ENCODE data around the gene TBC1D4. TPM values are rescaled to one million over a fixed set of nuclear protein-coding genes. Genes with fewer than 3 reads are reported as not detected.

TBC1D4 gene
- total and polyA plus RNA-seq, 10 of the 15 experiments (the other 5 are each of a cell fraction or from before 2014, with no cell fraction given): 11.0 to 38.6 (median 25.5) TPM

- no peak overlapping the region for H3K4me2 ChIP-seq (ENCODE audit: control insufficient read depth, insufficient read depth)
- no peaks in the 10 kb centered on the region for H3K4me1 ChIP-seq (ENCODE audit: control insufficient read depth, insufficient read depth, low read length)
- TF ChIP-seq RFX5 (IDR thresholded peaks at IDR 0.05; ENCODE audit: low read depth, low read length): no peak
- TF ChIP-seq EED (IDR thresholded peaks at IDR 0.05; ENCODE audit: low read depth): no peak
- TF ChIP-seq HDAC2 (IDR thresholded peaks at IDR 0.05): no peak
- TF ChIP-seq ATF2 (IDR thresholded peaks at IDR 0.05; ENCODE audit: low read length): no peak
- TF ChIP-seq FOS (IDR thresholded peaks at IDR 0.05; ENCODE audit: borderline replicate concordance, extremely low read depth, insufficient read length): no peak
- no peak for TF ChIP-seq MXI1 (IDR thresholded peaks at IDR 0.05; ENCODE audit: low read depth, low read length)
- no peak for TF ChIP-seq MEF2B (IDR thresholded peaks at IDR 0.05; ENCODE audit: partially characterized antibody, poor library complexity, severe bottlenecking)
- no peak for TF ChIP-seq BMI1 (IDR thresholded peaks at IDR 0.05; ENCODE audit: borderline replicate concordance)
- TF ChIP-seq ZBTB11 (CRISPR knock-in tag; IDR thresholded peaks at IDR 0.05): no peak
- no peaks in the 10 kb centered on the region for H3K9me3 ChIP-seq (replicated peaks; ENCODE audit: control insufficient read depth, insufficient read depth, low read length)
- intact Hi-C loops (cut with micrococcal nuclease; ENCODE audit: unreplicated experiment) (no loop called here), in situ Hi-C loops (cut with MboI) (no loop called here)
- no peaks in the 10 kb centered on the region for H4K20me1 ChIP-seq (ENCODE audit: control insufficient read depth, insufficient read depth)
- RAD21 ChIA-PET (ENCODE audit: unreplicated experiment): interaction anchor here (0.6 to 1.3 kb wide), 2 partner anchors 94 to 102 kb away, joined by 3 read pairs; no protein-coding TSS in a partner anchor
- H3K27ac ChIP-seq (ENCODE audit: control insufficient read depth, insufficient read depth): no peak overlapping the region
- no peak overlapping the region for H2AFZ ChIP-seq (ENCODE audit: control insufficient read depth, low read depth, low read length)
- CTCF ChIA-PET: interaction anchor here (0.6 to 1.6 kb wide), 6 partner anchors 12 to 537 kb away, joined by 3 to 4 read pairs (median 3); no protein-coding TSS in a partner anchor
- DNase-seq (ENCODE audit: low read depth, low spot score) (no peak), ATAC-seq (peak; percentile 31), FAIRE-seq (no peak)
- no peak overlapping the region for H3K9ac ChIP-seq (ENCODE audit: control insufficient read depth, insufficient read depth, low read length)
- no peaks in the 10 kb centered on the region for H3K79me2 ChIP-seq (ENCODE audit: control insufficient read depth, insufficient read depth, low read length)
- SMC1A ChIA-PET (ENCODE audit: uncharacterized antibody, unreplicated experiment): no interaction called here
- BruUV-seq (replicated peaks): no TSS peak
- no peaks in the 10 kb centered on the region for H3K36me3 ChIP-seq (ENCODE audit: control insufficient read depth in 2 of 2, insufficient read depth in 2 of 2, low read length in 1 of 2)
- no peak overlapping the region for H3K4me3 ChIP-seq
- no peaks in the 10 kb centered on the region for H3K27me3 ChIP-seq (replicated peaks in 1 of 2; ENCODE audit: control insufficient read depth in 2 of 2, insufficient read depth in 2 of 2, low read length in 1 of 2)
- 0% methylated on average over 1 of the region's 1 CpG for WGBS (ENCODE audit: insufficient coverage, insufficient replicate concordance, low lambda C conversion rate, missing lambda C conversion rate)
- POLR2A ChIA-PET: no interaction called here
Observed at GRCh38 chr13:75263741-75264407, 218.1 kb downstream of the TBC1D4 start.

Data from GM12878 (cell line).